Esophagus (tissue), 2 donors: ENCODE results near the gene MT1G. TPM values are rescaled to one million over a fixed set of nuclear protein-coding genes. Genes with fewer than 3 reads are reported as not detected.
"Not testable (repeated sequence)": the region's sequence is repeated elsewhere in the genome, so short reads cannot be mapped to it uniquely, and the experiment has no call there.

Experiments
- H3K27ac ChIP-seq, 2 donors: one replicate each; pipeline ENCODE4 v1.5.1; 2013; ENCODE audit warnings: low read depth in 2 of 2, mild to moderate bottlenecking in 2 of 2, inconsistent platforms in 1 of 2, low read length in 1 of 2, moderate library complexity in 1 of 2
- H3K27me3 ChIP-seq, 2 donors: one replicate each; pipeline ENCODE4 v1.6.1; 2013; ENCODE audit warnings: low read length in 2 of 2, control low read depth in 1 of 2, mild to moderate bottlenecking in 1 of 2; ENCODE audit not compliant: insufficient read depth in 2 of 2, control insufficient read depth in 1 of 2
- H3K36me3 ChIP-seq, 2 donors: one replicate each; pipeline ENCODE4 v1.6.1; 2013; ENCODE audit warnings: low read length in 1 of 2; ENCODE audit not compliant: control insufficient read depth in 2 of 2, insufficient read depth in 2 of 2
- H3K4me1 ChIP-seq, 2 donors: one replicate each; pipeline ENCODE4 v1.6.1; 2013; ENCODE audit warnings: low read length in 1 of 2; ENCODE audit not compliant: control insufficient read depth in 2 of 2, insufficient read depth in 2 of 2
- H3K4me3 ChIP-seq, 2 donors: one replicate each; pipeline ENCODE4 v1.5.1; 2013; ENCODE audit warnings: low read length in 2 of 2, mild to moderate bottlenecking in 2 of 2, low read depth in 1 of 2, moderate library complexity in 1 of 2
- H3K9me3 ChIP-seq, 2 donors: one replicate each; pipeline ENCODE4 v1.6.1; 2013; ENCODE audit warnings: mild to moderate bottlenecking in 2 of 2, low read depth in 1 of 2, low read length in 1 of 2, moderate library complexity in 1 of 2; ENCODE audit not compliant: control insufficient read depth in 2 of 2, insufficient read depth in 1 of 2
- WGBS, 2 donors: extraction: QIAGEN DNeasy Blood & Tissue Kit; methylation state at CpG; one replicate each; pipeline ENCODE4 v1.1.7; 2013; 5-methylcytosine and 5-hydroxymethylcytosine counted together
- polyA plus RNA-seq, 2 donors: library from polyadenylated mRNA; stranded (reverse); fragments of 200-250 nt; gene quantifications; one replicate each; pipeline ENCODE4 v1.2.3, GENCODE V29; 2013
- donor health status: healthy with polysubstance abuse.
- donor health status: Bipolar disorder and iron deficiency.

Gene MT1G
- polyA plus RNA-seq, 2 donors, result 459 to 751 TPM

DNA sequence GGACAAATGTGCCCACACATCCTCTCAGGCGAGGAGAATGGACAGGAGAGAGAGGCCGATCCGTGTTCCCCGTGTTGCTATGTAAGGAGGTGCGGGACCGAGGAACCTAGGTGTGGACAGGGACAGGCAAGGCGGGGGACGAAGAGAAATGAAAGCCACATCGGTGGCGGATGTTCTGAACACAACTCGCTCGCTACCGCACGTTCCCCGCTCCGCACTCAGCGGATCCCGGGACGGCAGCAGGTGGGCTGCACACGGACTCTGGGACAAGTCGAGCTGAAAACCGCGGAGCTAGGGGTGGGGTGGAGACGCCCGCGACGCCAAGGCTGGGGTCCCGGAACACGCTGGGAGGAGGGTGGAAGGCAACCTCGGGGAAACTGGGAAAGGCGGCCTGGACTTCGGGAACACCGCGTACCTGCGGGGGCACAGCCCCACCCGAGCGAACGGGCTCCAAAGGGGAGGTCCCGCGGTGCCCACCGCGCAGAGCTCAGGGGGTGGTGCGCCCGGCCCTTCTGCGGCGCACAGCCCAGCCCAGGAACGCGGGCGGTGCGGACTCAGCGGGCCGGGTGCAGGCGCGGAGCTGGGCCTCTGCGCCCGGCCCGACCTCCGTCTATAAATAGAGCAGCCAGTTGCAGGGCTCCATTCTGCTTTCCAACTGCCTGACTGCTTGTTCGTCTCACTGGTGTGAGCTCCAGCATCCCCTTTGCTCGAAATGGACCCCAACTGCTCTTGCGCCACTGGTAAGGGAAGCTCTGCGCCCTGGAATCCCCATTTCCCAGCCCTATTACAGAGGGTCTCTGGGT lies 42.5 kb downstream of the MT1G start, which contains the start of gene MT1E:
TSS of gene MT1E (plus strand) at position 642 of the 803 bp plus-strand sequence. CDS start at position 713, 71 bp downstream.
- Histone ChIP-seq H3K36me3 (no peaks in the 10 kb centered on the region), H3K4me1 (no peaks in the 10 kb centered on the region), H3K27ac (peak within 1 kb of the TSS; percentile 78 to 92), H3K4me3 (peak within 1 kb of the TSS; percentile 64 to 68), H3K9me3 (no peaks in the 10 kb centered on the region), H3K27me3 (no peaks in the 10 kb centered on the region)
- WGBS, 2 donors, result 2 to 11% methylated on average over 60 to 62 of the region's 62 CpGs

GRCh38 chr16:56623637-56624036 lies 44.2 kb downstream of the MT1G start:
- 93 to 97% methylated on average over 2 of the region's 2 CpGs for WGBS, 2 donors

DNA sequence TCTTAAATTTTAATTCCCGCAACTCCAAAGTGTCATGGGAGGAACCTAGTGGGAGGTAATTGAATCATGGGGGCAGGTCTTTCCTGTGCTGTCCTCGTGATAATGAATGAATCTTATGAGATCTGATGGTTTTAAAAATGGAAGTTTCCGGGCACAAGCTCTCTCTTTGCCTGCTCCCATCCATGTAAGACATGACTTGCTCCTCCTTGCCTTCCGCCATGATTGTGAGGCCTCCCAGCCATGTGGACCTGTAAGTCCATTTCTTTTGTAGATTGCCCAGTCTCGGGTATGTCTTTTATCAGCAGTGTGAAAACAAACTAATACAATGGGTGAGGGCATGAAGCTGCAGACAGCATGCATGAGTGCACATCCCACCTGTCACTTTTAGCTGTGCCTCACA lies 44.7 kb downstream of the MT1G start:
- not testable (repeated sequence) for H3K27ac ChIP-seq, H3K27me3 ChIP-seq, H3K4me1 ChIP-seq, H3K4me3 ChIP-seq, H3K9me3 ChIP-seq, H3K36me3 ChIP-seq
- 93 to 95% methylated on average over 5 of the region's 5 CpGs for WGBS, 2 donors

More at GRCh38 chr16:56623637-56624036, 44.2 kb downstream of the MT1G start:
- no peaks in the 10 kb centered on the region for H3K27me3 ChIP-seq
- H3K4me1 ChIP-seq, result no peaks in the 10 kb centered on the region
- no peak overlapping the region for H3K4me3 ChIP-seq
- no peaks in the 10 kb centered on the region for H3K9me3 ChIP-seq
- H3K27ac ChIP-seq, result no peak overlapping the region
- H3K36me3 ChIP-seq, result no peaks in the 10 kb centered on the region

DNA sequence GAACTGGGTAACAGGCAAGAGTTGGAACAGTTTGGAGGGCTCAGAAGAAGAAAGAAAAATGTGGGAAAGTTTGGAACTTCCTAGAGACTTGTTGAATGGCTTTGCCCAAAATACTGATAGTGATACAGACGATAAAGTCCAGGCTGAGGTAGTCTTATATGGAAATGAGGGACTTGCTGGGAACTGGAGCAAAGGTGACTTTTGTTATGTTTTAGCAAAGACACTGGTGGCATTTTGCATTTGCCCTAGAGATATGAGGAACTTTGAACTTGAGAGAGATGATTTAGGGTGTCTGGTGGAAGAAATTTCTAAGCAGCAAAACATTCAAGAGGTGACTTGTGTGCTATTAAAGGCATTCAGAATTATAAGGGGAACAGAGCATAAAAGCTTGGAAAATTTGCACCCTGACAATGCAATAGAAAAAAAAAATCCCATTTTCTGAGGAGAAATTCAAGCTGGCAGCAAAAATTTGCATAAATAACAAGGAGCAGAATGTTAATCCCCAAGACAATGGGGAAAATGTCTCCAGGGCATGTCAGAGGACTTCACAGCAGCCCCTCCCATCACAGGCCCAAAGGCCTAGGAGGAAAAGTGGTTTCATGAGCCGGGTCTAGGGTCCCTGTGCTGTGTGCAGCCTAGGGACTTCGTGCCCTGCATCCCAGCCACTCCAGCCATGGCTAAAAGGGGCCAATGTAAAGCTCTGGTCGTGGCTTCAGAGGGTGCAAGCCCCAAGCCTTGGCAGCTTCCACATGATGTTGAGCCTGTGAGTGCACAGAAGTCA lies 46.0 kb downstream of the MT1G start:
- not testable (repeated sequence) for H3K4me1 ChIP-seq, H3K9me3 ChIP-seq, H3K27me3 ChIP-seq, H3K4me3 ChIP-seq, H3K27ac ChIP-seq, H3K36me3 ChIP-seq
- WGBS, 2 donors, result 76 to 85% methylated on average over 4 of the region's 4 CpGs

GRCh38 chr16:56620339-56620897 lies 47.4 kb downstream of the MT1G start:
- Histone ChIP-seq H3K4me1 (peaks cover 0 to 3% of the 10 kb centered on the region in 2 donors), H3K36me3 (no peaks in the 10 kb centered on the region), H3K27me3 (no peaks in the 10 kb centered on the region), H3K27ac (no peak overlapping the region), H3K4me3 (no peak overlapping the region), H3K9me3 (no peaks in the 10 kb centered on the region)
- 82 to 84% methylated on average over 8 of the region's 8 CpGs for WGBS, 2 donors

DNA sequence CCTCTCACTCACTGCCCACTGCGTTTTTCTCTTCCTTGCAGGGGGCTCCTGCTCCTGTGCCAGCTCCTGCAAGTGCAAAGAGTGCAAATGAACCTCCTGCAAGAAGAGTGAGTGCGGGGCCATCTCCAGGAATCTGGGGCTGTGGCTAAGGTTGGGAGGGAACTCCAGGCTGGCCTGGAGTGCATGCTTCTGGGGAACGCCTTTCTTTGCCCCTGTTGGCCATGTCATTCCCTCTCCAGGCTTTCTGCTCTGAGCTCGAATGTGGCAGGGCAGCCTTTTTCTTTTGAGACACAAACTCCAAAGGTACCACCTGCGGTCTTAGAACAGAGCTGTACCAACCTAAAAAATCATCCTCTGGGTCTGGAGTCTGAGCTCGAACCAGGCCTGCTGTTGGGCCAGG lies 49.7 kb downstream of the MT1G start:
- Histone ChIP-seq H3K36me3 (no peaks in the 10 kb centered on the region), H3K27me3 (no peaks in the 10 kb centered on the region), H3K4me3 (no peak overlapping the region), H3K4me1 (peaks cover 0 to 3% of the 10 kb centered on the region in 2 donors), H3K27ac (no peak overlapping the region), H3K9me3 (no peaks in the 10 kb centered on the region)
- WGBS, 2 donors, result 83 to 87% methylated on average over 6 of the region's 6 CpGs

DNA sequence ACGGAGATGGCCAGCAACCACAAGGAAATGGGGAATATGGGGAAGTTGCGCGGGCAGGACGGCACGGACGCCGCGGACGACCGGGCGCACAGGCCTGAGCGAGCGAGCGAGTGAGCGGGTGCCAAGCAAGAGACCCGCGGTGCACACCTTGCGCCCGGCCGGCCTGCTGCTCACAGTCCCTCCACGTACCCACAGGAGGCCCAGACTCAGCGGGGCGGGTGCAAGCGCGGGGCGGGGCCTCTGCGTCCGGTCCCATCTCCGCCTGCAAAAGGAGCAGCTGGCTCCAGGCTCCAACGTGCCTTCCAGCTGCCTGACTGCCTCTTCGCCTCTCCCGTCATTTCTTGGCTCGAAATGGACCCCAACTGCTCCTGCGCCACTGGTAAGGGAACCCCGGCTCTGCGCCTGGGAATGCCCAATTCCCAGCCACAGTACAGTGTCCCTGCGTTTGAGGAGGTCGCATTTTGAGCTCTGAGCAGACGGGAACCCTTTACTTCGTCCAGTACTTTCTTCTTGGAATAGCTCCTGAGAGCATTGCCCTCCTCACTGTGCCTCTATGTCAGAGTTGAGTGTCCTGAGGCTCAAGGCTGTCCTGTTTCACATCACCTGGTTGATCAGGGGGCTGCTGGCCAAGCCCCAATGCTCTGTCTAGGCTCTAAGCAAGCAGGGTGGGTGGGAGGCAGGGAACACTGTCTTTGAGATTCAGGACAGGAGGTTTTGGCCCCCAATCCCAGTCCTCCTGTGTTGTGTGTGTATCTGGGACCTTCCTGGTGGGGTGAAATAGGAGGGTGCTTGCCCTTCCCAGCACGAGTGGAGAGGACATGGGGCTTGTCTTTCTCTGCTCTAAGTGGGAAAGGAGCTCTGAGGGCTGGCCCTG lies 50.4 kb downstream of the MT1G start:
- Histone ChIP-seq H3K36me3 (no peaks in the 10 kb centered on the region), H3K4me3 (peak overlapping the region; percentile 23), H3K9me3 (no peaks in the 10 kb centered on the region), H3K4me1 (peaks cover 0 to 3% of the 10 kb centered on the region in 2 donors), H3K27me3 (no peaks in the 10 kb centered on the region), H3K27ac (peak overlapping the region; percentile 8 to 61)
- WGBS, 2 donors, result 4 to 6% methylated on average over 28 to 41 of the region's 41 CpGs
